Thyroid gland (tissue), 4 donors: ENCODE measurements around the gene DNAJB9. TPM values are rescaled to one million over a fixed set of nuclear protein-coding genes. Genes with fewer than 3 reads are reported as not detected.

Source experiments
- DNase-seq, 2 donors: peaks; one replicate each; pipeline ENCODE4 v3.0.0-alpha.2; 2019
- H3K27ac ChIP-seq, 3 donors: fragments of 200-600 bp; sonication (generic); 1 replicate in 2 of 3; 2 replicates in 1 of 3; pipeline ENCODE4 v1.5.1; 2016 to 2019; ENCODE audit warnings: mild to moderate bottlenecking in 1 of 3, moderate library complexity in 1 of 3
- H3K27me3 ChIP-seq: fragments of 200-600 bp; sonication (generic); one replicate; pipeline ENCODE4 v1.5.1; 2019
- H3K36me3 ChIP-seq, 2 donors: fragments of 200-600 bp; sonication (generic); one replicate each; pipeline ENCODE4 v1.5.1; 2016 to 2019
- H3K4me1 ChIP-seq, 2 donors: fragments of 200-600 bp; sonication (generic); one replicate each; pipeline ENCODE4 v1.5.1; 2017 to 2019
- H3K4me3 ChIP-seq, 3 donors: fragments of 200-600 bp; sonication (generic); replicated peaks in 1 of 3; 1 replicate in 2 of 3; 2 replicates in 1 of 3; pipeline ENCODE4 v1.5.1; 2016; ENCODE audit warnings: mild to moderate bottlenecking in 1 of 3
- H3K9me3 ChIP-seq: fragments of 200-600 bp; sonication (generic); one replicate; pipeline ENCODE4 v1.5.1; 2017
- CTCF ChIP-seq, 6 experiments: fragments of 200-600 bp in 3 of 6; fragments of 450-650 bp in 3 of 6; sonication (generic) in 3 of 6; IDR thresholded peaks; one replicate each; pipeline ENCODE4 v1.5.1; 2016 to 2019; ENCODE audit warnings: antibody characterized with exemption in 6 of 6, mild to moderate bottlenecking in 2 of 6, inconsistent platforms in 1 of 6, moderate library complexity in 1 of 6
- POLR2A ChIP-seq, 2 donors: fragments of 450-650 bp; IDR thresholded peaks; one replicate each; pipeline ENCODE4 v1.6.1; 2017; ENCODE audit warnings: antibody characterized with exemption in 2 of 2, mild to moderate bottlenecking in 2 of 2, moderate library complexity in 1 of 2
- WGBS, 2 donors: methylation state at CpG; one replicate each; pipeline ENCODE4 v1.1.5; 2017; 5-methylcytosine and 5-hydroxymethylcytosine counted together
- intact Hi-C: fragments of 100-400 bp; cut with DNase I; formaldehyde crosslinking; loops from one replicate; pipeline ENCODE4 v1.15.1; 2023
- total RNA-seq, 4 donors: library from RNA; depleted of rRNA; stranded (reverse); fragments of >200 nt; gene quantifications; one replicate each; pipeline ENCODE4 v1.2.3, GENCODE V29; 2016

DNAJB9 gene
- total RNA-seq, 4 donors from 2014 or later, result 68.4 to 105 (median 92.0) TPM

- no peaks in the 10 kb centered on the region for H3K36me3 ChIP-seq
- no peak overlapping the region for H3K27ac ChIP-seq
- H3K4me1 ChIP-seq, result no peaks in the 10 kb centered on the region
- no peak for DNase-seq
- intact Hi-C loops, result no loop called here
- H3K27me3 ChIP-seq, result no peaks in the 10 kb centered on the region
- TF ChIP-seq POLR2A (IDR thresholded peaks at IDR 0.05) (no peak), CTCF (IDR thresholded peaks at IDR 0.05) (peak in 5 of 6 experiments; percentile 33 to 82 (median 72))
- no peaks in the 10 kb centered on the region for H3K9me3 ChIP-seq
- no peak overlapping the region for H3K4me3 ChIP-seq
- WGBS, 2 donors, result 20 to 23% methylated on average over 5 of the region's 5 CpGs
Observed at GRCh38 chr7:108613147-108613948, 43.7 kb downstream of the DNAJB9 start.

GRCh38 chr7:108613949-108614381 is 44.3 kb downstream of the DNAJB9 start:
- DNase-seq, result no peak
- no peak overlapping the region for H3K4me3 ChIP-seq
- intact Hi-C loops, result no loop called here
- WGBS, 2 donors, result 82 to 93% methylated on average over 4 of the region's 4 CpGs
- H3K9me3 ChIP-seq, result no peaks in the 10 kb centered on the region
- TF ChIP-seq CTCF (IDR thresholded peaks at IDR 0.05) (no peak), POLR2A (IDR thresholded peaks at IDR 0.05) (no peak)
- no peaks in the 10 kb centered on the region for H3K27me3 ChIP-seq
- no peaks in the 10 kb centered on the region for H3K36me3 ChIP-seq
- H3K27ac ChIP-seq, result no peak overlapping the region
- H3K4me1 ChIP-seq, result no peaks in the 10 kb centered on the region

GRCh38 chr7:108614896-108615295 is 45.2 kb downstream of the DNAJB9 start:
- Histone ChIP-seq H3K27ac (no peak overlapping the region), H3K36me3 (no peaks in the 10 kb centered on the region), H3K9me3 (no peaks in the 10 kb centered on the region), H3K4me1 (no peaks in the 10 kb centered on the region), H3K4me3 (no peak overlapping the region), H3K27me3 (no peaks in the 10 kb centered on the region)
- TF ChIP-seq POLR2A (IDR thresholded peaks at IDR 0.05), result no peak
- TF ChIP-seq CTCF (IDR thresholded peaks at IDR 0.05), result no peak
- intact Hi-C loops, result no loop called here
- 88 to 91% methylated on average over 3 of the region's 3 CpGs for WGBS, 2 donors
- DNase-seq, result no peak

- Histone ChIP-seq H3K27ac (no peak overlapping the region), H3K9me3 (no peaks in the 10 kb centered on the region), H3K27me3 (no peaks in the 10 kb centered on the region), H3K4me3 (no peak overlapping the region), H3K4me1 (no peaks in the 10 kb centered on the region), H3K36me3 (no peaks in the 10 kb centered on the region)
- DNase-seq, result no peak
- intact Hi-C loops, result no loop called here
- 73 to 77% methylated on average over 3 of the region's 3 CpGs for WGBS, 2 donors
- TF ChIP-seq CTCF (IDR thresholded peaks at IDR 0.05) (no peak), POLR2A (IDR thresholded peaks at IDR 0.05) (no peak)
Observed at GRCh38 chr7:108618056-108618455, 48.4 kb downstream of the DNAJB9 start.

GRCh38 chr7:108623220-108623619 is 53.5 kb downstream of the DNAJB9 start:
- H3K27me3 ChIP-seq, result no peaks in the 10 kb centered on the region
- no peaks in the 10 kb centered on the region for H3K4me1 ChIP-seq
- TF ChIP-seq CTCF (IDR thresholded peaks at IDR 0.05), result no peak
- no peak for TF ChIP-seq POLR2A (IDR thresholded peaks at IDR 0.05)
- H3K27ac ChIP-seq, result no peak overlapping the region
- intact Hi-C loops, result no loop called here
- H3K4me3 ChIP-seq, result no peak overlapping the region
- H3K9me3 ChIP-seq, result no peaks in the 10 kb centered on the region
- H3K36me3 ChIP-seq, result no peaks in the 10 kb centered on the region
- DNase-seq, result no peak
- WGBS, 2 donors, result 81 to 83% methylated on average over 5 of the region's 5 CpGs
